Measurements from ENCODE around the gene SCT.

SCT gene

DNA sequence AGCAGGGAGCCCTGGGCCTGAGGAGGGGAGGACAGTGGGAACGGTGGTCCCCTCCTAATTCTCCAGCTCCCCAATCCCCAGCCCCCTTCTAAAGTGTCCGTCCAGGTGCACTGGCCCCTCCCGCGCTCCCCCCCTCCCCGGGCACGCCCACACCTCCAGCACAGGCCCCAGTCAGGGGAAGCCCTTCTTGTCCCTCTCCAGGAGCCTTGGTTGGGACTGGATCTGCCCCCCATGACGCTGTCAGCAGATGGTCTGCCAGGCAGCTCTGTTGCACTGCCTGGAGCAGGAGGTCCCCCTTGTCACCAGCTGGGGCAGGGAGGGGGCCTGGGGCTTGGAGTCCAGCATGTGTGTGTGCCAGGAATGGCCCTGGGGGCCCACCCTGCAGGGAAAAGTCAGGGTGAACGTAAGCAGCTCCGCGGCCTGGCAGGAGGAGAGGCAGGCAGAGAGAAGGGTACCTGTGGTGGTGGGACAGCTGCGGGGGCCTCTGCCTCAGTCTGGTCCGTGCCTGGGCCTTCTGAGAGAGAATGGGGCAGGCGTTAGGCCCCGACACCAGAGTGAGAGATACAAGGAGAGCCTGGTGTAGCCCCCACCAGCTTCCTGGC is 12.9 kb downstream of the SCT start:
- H3K27ac Mint-ChIP-seq, result peak overlapping the region; percentile 95
- peaks cover 81% of the 10 kb centered on the region for H3K36me3 Mint-ChIP-seq (ENCODE audit: low read depth)
- no peaks in the 10 kb centered on the region for H3K27me3 Mint-ChIP-seq
- no peaks in the 10 kb centered on the region for H3K9me3 Mint-ChIP-seq
- peak overlapping the region; percentile 86 for H3K4me3 Mint-ChIP-seq
- H3K4me1 Mint-ChIP-seq (ENCODE audit: low read depth), result peaks cover 53% of the 10 kb centered on the region
- intact Hi-C loops (cut with micrococcal nuclease), result no loop called here

DNA sequence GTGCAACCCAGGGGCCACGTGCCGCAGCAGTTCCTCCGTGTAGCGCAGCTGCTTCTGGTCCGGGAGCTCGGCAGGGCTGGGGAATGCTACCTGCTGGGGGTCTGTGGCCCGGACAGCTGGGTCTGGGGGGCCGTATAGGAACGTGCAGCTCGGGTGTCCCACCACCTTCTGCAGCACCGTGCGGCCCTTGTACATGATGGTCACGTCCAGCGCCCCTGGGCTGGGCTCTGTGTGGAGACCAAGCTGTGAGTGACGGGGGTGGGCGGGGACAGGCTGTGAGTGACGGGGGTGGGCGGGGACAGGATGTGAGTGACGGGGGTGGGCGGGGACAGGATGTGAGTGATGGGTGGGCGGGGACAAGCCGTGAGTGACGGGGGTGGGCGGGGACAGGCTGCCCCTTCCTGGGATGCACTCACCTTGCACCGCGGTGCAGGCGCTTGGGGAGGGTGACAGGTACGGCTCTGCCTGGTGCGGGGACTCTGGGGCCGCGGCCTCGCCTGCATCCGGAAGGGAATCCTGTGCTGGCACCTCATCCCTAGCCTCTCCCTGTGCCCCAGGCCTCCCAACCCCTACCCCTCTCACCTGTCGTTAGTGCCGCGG is 13.5 kb downstream of the SCT start:
- H3K4me3 Mint-ChIP-seq, result peak overlapping the region; percentile 2
- intact Hi-C loops (cut with micrococcal nuclease), result no loop called here

DNA sequence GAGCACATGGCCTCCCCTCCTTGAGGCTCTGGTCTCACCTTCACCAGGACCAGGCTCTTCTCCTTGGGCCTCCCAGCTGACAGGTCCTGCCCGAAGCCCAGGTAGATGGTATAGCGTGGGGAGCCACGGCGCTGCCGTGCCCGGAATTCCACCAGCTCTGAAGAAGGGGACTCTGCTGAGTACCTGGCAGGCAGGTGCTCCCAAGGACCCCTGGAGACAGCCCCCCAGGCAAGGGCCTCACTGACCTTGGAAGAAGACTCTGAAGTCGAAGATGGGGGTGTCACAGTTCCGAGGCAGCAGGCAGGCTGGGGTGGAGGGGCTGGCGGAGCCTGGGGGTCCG is 14.1 kb downstream of the SCT start:
- intact Hi-C loops (cut with micrococcal nuclease), result no loop called here
- peak overlapping the region; percentile 95 for H3K27ac Mint-ChIP-seq
- peaks cover 81% of the 10 kb centered on the region for H3K36me3 Mint-ChIP-seq (ENCODE audit: low read depth)
- H3K4me3 Mint-ChIP-seq, result no peak overlapping the region
- peaks cover 45% of the 10 kb centered on the region for H3K4me1 Mint-ChIP-seq (ENCODE audit: low read depth)
- H3K9me3 Mint-ChIP-seq, result no peaks in the 10 kb centered on the region
- H3K27me3 Mint-ChIP-seq, result no peaks in the 10 kb centered on the region

More for the DNA sequence above, 13.5 kb downstream of the SCT start:
- Mint-ChIP-seq H3K27ac (peak overlapping the region; percentile 95), H3K4me1 (ENCODE audit: low read depth) (peaks cover 50% of the 10 kb centered on the region), H3K27me3 (no peaks in the 10 kb centered on the region), H3K36me3 (ENCODE audit: low read depth) (peaks cover 81% of the 10 kb centered on the region), H3K9me3 (no peaks in the 10 kb centered on the region)

DNA sequence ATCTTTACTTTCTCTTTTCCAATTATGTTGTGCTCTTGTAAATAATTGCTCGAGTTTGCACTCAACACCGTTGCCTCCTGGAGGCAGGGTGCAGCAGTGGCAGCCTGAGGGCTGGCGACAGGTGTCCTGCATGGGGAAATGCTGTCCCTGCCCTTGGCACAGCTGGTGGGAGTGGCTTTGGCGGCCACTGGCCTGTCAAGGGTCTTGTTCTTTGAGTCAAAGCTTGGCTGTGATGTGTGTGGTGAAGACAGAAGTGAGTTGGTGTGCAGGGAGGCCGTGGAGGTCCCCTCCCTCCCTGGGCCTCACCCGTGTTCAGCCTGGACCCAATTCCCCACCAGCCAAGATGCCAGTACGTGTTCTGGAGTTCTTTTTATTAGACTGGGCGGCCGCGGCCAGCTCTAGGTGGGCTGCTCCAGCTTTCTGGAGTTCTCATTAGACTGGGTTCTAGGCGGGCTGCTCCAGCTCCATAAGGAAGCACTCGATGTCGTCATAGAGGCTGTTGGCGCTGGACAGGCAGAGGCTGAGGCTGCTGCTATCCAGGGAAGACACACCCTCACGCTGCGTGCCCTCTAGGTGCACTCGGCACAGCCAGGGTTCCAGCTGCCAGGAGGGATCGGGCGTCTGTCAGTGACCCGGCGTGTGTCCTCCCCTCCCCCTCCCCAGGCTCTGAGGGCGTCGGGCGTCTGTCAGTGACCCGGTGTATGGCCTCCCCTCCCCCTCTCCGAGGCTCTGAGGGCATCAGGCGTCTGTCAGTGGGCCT is 14.6 kb downstream of the SCT start:
- Mint-ChIP-seq H3K36me3 (ENCODE audit: low read depth) (peaks cover 83% of the 10 kb centered on the region), H3K27ac (peak overlapping the region; percentile 20), H3K27me3 (no peaks in the 10 kb centered on the region), H3K4me3 (no peak overlapping the region), H3K9me3 (no peaks in the 10 kb centered on the region), H3K4me1 (ENCODE audit: low read depth) (peaks cover 44% of the 10 kb centered on the region)
- intact Hi-C loops (cut with micrococcal nuclease), result no loop called here

DNA sequence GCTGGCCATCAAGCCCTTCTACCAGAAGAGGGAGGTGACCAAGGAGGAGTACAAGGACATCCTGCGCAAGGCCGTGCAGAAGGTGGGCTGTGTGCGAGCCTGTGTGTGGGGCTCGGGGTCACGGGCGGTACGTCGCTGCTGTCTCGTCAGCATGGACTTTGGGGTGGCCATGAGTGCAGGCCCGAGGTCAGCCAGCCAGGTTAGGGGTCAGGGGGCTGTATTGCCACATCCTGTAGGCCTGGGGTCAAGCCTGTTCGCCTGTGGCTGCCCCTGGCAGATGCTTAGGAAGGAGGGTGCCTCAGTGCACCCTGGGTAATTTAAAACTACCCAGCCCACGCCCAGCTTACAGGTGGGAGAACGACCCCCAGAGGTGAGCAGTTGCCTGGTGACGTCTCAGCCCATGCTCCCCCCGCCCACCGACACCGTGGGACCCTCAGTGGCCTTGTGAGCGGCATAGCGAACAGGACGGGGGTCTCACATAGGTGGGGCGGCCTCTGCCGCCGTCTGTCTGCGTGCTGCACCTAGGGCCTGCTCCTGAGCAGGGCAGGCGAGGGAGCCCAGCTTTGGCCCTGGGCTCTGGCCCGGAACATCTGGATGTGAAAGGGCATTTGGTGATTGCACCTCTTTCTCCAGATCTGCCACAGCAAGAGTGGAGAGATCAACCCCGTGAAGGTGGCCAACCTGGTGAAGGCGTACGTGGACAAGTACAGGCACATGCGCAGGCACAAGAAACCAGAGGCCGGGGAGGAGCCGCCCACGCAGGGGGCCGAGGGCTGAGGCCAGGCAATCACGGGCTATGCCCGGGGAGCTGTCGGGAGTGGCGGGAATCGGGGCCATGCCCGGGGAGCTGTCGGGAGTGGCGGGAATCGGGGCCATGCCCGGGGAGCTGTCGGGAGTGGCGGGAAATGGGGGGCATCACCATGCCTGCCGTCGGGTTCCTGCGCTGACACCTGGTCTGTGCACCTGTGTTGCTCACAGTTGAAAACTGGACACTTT is 15.7 kb downstream of the SCT start:
- Mint-ChIP-seq H3K4me1 (ENCODE audit: low read depth) (peaks cover 33% of the 10 kb centered on the region), H3K4me3 (no peak overlapping the region), H3K9me3 (no peaks in the 10 kb centered on the region), H3K27ac (peak overlapping the region; percentile 39), H3K36me3 (ENCODE audit: low read depth) (peaks cover 94% of the 10 kb centered on the region), H3K27me3 (no peaks in the 10 kb centered on the region)
- intact Hi-C loops (cut with micrococcal nuclease), result no loop called here

DNA sequence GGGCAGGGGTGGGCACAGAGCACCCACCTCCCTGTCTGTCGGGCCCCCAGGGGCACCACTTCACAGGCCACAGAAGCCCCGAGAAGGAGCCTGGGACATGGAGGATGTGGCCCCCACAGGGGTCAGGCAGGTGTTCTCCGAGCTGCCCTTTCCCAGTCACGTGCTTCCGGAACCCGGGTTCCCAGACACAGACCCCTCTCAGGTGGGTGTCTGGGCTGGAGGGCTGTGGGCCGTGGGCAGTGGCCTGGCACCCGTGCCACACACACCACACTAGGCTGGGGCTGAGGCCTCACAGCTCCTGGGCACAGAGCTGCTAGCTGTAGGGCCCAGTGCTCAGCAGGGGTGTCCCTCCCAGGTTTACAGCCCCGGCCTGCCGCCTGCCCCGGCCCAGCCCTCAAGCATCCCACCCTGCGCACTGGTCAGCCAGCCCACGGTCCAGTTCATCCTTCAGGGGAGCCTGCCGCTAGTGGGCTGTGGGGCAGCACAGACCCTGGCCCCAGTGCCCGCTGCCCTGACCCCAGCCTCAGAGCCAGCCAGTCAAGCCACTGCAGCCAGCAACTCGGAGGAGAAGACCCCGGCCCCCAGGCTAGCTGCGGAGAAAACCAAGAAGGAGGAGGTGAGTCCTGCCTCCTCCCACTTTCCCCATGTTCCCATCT is 16.7 kb downstream of the SCT start:
- H3K27ac Mint-ChIP-seq, result peak overlapping the region; percentile 39
- no peak overlapping the region for H3K4me3 Mint-ChIP-seq
- H3K9me3 Mint-ChIP-seq, result no peaks in the 10 kb centered on the region
- intact Hi-C loops (cut with micrococcal nuclease), result no loop called here
- H3K27me3 Mint-ChIP-seq, result no peaks in the 10 kb centered on the region
- peaks cover 100% of the 10 kb centered on the region for H3K36me3 Mint-ChIP-seq (ENCODE audit: low read depth)
- H3K4me1 Mint-ChIP-seq (ENCODE audit: low read depth), result peaks cover 31% of the 10 kb centered on the region

DNA sequence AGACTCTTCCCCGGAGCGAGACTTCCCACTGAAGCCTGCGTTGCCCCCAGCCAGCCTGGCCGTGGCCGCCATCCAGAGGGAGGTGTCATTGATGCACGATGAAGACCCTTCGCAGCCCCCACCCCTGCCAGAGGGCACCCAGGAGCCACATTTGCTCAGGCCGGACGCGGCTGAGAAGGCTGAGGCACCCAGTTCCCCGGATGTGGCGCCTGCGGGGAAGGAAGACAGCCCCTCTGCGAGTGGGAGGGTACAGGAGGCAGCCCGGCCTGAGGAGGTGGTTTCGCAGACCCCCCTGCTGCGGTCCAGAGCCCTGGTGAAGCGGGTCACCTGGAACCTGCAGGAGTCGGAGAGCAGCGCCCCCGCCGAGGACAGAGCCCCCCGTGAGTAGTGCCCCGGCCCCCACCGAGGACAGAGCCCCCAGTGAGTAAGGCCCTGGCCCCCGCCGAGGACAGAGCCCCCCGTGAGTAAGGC is 17.6 kb downstream of the SCT start:
- Mint-ChIP-seq H3K9me3 (no peaks in the 10 kb centered on the region), H3K36me3 (ENCODE audit: low read depth) (peaks cover 100% of the 10 kb centered on the region), H3K4me1 (ENCODE audit: low read depth) (peaks cover 25% of the 10 kb centered on the region), H3K4me3 (no peak overlapping the region), H3K27ac (no peak overlapping the region), H3K27me3 (no peaks in the 10 kb centered on the region)
- intact Hi-C loops (cut with micrococcal nuclease), result no loop called here

DNA sequence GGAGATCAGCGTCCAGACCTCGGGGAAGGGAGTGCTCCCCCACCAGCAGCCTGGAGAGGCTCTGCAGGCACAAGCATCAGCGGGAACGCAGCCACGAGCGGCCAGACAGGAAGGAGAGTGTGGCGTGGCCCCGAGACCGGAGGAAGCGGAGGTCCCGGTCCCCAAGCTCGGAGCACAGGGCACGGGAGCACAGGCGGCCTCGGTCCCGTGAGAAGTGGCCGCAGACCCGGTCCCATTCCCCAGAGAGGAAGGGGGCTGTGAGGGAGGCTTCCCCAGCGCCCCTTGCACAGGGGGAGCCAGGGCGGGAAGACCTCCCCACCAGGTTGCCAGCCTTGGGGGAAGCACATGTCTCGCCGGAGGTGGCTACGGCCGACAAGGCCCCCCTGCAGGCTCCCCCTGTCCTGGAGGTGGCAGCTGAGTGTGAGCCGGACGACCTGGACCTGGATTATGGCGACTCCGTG is 18.2 kb downstream of the SCT start:
- no peak overlapping the region for H3K4me3 Mint-ChIP-seq
- intact Hi-C loops (cut with micrococcal nuclease), result no loop called here
- H3K36me3 Mint-ChIP-seq (ENCODE audit: low read depth), result peaks cover 100% of the 10 kb centered on the region
- peaks cover 19% of the 10 kb centered on the region for H3K4me1 Mint-ChIP-seq (ENCODE audit: low read depth)
- peak overlapping the region; percentile 6 for H3K27ac Mint-ChIP-seq
- H3K27me3 Mint-ChIP-seq, result no peaks in the 10 kb centered on the region
- H3K9me3 Mint-ChIP-seq, result no peaks in the 10 kb centered on the region

DNA sequence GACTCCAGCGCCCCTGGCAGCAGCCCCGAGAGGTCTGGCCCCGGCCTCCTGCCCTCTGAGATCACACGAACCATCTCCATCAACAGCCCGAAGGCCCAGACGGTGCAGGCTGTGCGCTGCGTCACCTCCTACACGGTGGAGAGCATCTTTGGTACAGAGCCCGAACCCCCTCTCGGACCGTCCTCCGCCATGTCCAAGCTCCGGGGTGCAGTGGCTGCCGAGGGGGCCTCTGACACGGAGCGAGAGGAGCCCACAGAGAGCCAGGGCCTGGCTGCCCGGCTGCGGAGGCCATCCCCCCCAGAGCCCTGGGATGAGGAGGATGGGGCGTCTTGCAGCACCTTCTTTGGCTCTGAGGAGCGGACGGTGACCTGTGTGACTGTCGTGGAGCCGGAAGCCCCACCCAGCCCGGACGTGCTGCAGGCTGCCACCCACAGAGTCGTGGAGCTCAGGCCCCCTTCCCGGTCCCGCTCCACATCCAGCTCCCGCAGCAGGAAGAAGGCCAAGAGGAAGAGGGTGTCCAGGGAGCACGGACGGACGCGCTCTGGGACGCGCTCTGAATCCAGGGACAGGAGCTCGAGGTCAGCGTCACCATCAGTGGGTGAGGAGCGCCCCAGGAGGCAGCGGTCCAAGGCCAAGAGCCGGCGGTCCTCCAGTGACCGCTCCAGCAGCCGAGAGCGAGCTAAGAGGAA is 18.9 kb downstream of the SCT start:
- intact Hi-C loops (cut with micrococcal nuclease), result no loop called here
- Mint-ChIP-seq H3K9me3 (no peaks in the 10 kb centered on the region), H3K4me3 (no peak overlapping the region), H3K27ac (peak overlapping the region; percentile 6), H3K27me3 (no peaks in the 10 kb centered on the region), H3K36me3 (ENCODE audit: low read depth) (peaks cover 100% of the 10 kb centered on the region), H3K4me1 (ENCODE audit: low read depth) (peaks cover 12% of the 10 kb centered on the region)

DNA sequence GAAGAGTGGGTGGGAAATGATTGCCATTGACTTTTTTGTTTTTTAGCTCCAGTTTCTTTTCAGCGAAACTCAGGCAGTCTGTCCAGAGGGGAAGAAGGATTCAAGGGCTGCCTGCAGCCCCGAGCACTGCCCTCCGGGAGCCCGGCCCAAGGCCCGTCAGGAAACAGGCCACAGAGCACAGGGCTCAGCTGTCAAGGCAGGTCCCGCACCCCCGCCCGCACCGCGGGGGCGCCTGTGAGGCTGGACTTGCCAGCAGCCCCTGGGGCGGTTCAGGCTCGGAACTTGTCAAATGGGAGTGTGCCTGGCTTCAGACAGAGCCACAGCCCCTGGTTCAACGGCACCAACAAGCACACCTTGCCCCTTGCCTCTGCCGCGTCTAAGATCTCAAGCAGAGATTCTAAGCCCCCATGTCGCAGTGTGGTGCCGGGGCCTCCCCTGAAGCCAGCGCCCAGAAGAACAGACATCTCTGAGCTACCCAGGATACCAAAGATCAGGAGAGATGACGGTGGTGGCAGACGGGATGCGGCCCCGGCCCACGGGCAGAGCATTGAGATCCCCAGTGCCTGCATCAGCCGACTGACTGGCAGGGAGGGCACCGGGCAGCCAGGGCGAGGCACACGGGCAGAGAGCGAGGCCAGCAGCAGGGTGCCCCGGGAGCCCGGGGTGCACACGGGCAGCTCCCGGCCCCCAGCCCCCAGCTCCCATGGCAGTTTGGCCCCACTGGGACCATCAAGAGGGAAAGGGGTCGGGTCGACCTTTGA is 19.8 kb downstream of the SCT start:
- H3K27ac Mint-ChIP-seq, result no peak overlapping the region
- no peaks in the 10 kb centered on the region for H3K9me3 Mint-ChIP-seq
- no peak overlapping the region for H3K4me3 Mint-ChIP-seq
- intact Hi-C loops (cut with micrococcal nuclease), result no loop called here
- no peaks in the 10 kb centered on the region for H3K27me3 Mint-ChIP-seq
- H3K36me3 Mint-ChIP-seq (ENCODE audit: low read depth), result peaks cover 100% of the 10 kb centered on the region
- H3K4me1 Mint-ChIP-seq (ENCODE audit: low read depth), result peaks cover 3% of the 10 kb centered on the region

DNA sequence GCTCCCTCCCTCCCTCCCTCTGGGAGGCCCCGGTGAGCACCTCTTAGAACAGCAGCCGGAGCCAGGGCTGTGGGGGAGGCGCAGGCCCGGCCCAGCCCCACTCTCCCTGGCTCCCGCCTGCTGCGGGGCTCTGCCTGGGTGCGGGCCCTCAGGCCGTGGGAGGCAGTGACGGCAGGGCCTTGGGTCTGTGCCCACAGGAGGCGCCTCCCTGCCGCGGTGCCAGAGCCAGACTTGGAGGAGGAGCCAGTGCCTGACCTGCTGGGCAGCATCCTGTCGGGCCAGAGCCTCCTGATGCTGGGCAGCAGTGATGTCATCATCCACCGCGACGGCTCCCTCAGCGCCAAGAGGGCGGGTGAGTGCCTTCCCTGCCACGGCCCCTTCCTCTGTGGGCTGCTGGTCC is 20.7 kb downstream of the SCT start:
- no peak overlapping the region for H3K27ac Mint-ChIP-seq
- no peaks in the 10 kb centered on the region for H3K27me3 Mint-ChIP-seq
- intact Hi-C loops (cut with micrococcal nuclease), result no loop called here
- no peak overlapping the region for H3K4me3 Mint-ChIP-seq
- H3K9me3 Mint-ChIP-seq, result no peaks in the 10 kb centered on the region
- H3K4me1 Mint-ChIP-seq (ENCODE audit: low read depth), result no peaks in the 10 kb centered on the region
- peaks cover 100% of the 10 kb centered on the region for H3K36me3 Mint-ChIP-seq (ENCODE audit: low read depth)

DNA sequence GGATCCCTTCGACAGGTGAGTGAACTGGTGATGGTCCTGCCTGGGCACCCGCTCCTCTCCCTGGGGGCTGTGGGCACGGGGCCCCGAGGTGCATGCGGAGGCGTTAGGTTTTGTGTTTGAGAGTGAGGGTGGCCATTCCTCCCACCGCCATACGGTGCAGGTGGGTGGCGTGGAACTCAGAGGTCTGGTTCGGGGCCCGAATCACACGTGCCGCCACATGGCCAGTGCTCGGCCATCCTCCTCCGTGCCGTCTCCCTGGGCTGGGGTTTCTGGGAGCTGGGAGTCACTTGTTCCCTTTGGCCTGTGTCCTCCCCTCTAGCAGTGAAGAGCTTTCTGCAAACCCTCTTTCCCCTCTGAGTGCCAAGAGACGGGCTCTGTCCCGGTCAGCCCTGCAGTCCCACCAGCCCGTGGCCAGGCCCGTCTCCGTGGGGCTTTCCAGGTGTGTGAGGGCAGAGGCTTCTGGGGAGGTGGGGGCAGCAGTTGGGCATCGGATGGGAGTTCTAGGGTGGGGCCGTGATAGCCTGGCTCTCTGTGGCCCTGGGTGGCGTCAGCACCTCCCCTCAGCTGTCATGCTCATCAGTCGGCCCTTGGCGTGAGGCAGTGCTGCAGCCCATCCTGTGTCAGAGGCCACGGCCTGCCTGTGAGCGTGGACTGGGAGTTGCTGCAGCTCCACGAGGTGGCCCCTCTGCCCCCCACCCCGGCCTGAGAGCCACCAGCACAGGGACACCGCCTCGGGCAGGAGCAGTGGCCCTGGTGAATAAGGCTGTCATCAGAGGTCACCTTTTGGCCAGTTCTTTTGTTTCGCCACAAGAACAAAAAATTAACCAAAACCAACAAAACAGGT is 21.5 kb downstream of the SCT start:
- no peaks in the 10 kb centered on the region for H3K4me1 Mint-ChIP-seq (ENCODE audit: low read depth)
- no peak overlapping the region for H3K27ac Mint-ChIP-seq
- peaks cover 100% of the 10 kb centered on the region for H3K36me3 Mint-ChIP-seq (ENCODE audit: low read depth)
- no peak overlapping the region for H3K4me3 Mint-ChIP-seq
- no peaks in the 10 kb centered on the region for H3K9me3 Mint-ChIP-seq
- no peaks in the 10 kb centered on the region for H3K27me3 Mint-ChIP-seq
- intact Hi-C loops (cut with micrococcal nuclease), result no loop called here
